CD14-positive monocyte (primary cell): Measurements from ENCODE around the gene ZXDC. TPM values are rescaled to one million over a fixed set of nuclear protein-coding genes. Genes with fewer than 3 reads are reported as not detected.

ENCODE experiments used
- DNase-seq, 3 donors: peaks; one replicate each; pipeline ENCODE4 v3.0.0-alpha.2; 2011 to 2022
- H2AFZ ChIP-seq: 2 replicates; pipeline ENCODE4 v1.6.0; 2012; ENCODE audit warnings: mild to moderate bottlenecking, low read depth, low read length, inconsistent platforms; ENCODE audit not compliant: insufficient read depth, poor library complexity, severe bottlenecking
- H3K27ac ChIP-seq, 2 donors: 1 replicate in 1 of 2; 2 replicates in 1 of 2; pipeline ENCODE4 v1.5.1; 2012 to 2013; ENCODE audit warnings: low read length in 2 of 2, control low read depth in 1 of 2, inconsistent platforms in 1 of 2, low read depth in 1 of 2, mild to moderate bottlenecking in 1 of 2
- H3K27me3 ChIP-seq, 2 donors: one replicate each; pipeline versions ENCODE4 v1.6.0 to v1.6.1; 2011 to 2013; ENCODE audit warnings: low read length in 2 of 2; ENCODE audit not compliant: control insufficient read depth in 2 of 2, insufficient read depth in 2 of 2
- H3K36me3 ChIP-seq, 2 donors: replicated peaks in 1 of 2; 1 replicate in 1 of 2; 2 replicates in 1 of 2; pipeline versions ENCODE4 v1.5.1 to v1.6.1; 2012 to 2013; ENCODE audit warnings: low read length in 2 of 2, control low read depth in 1 of 2, inconsistent platforms in 1 of 2, mild to moderate bottlenecking in 1 of 2; ENCODE audit not compliant: insufficient read depth in 2 of 2, control insufficient read depth in 1 of 2
- H3K4me1 ChIP-seq, 2 donors: 1 replicate in 1 of 2; 2 replicates in 1 of 2; pipeline versions ENCODE4 v1.5.1 to v1.6.1; 2012 to 2013; ENCODE audit warnings: low read length in 2 of 2, control low read depth in 1 of 2, inconsistent platforms in 1 of 2, mild to moderate bottlenecking in 1 of 2, moderate library complexity in 1 of 2; ENCODE audit not compliant: insufficient read depth in 2 of 2, control insufficient read depth in 1 of 2
- H3K4me2 ChIP-seq: replicated peaks from 2 replicates; pipeline ENCODE3; 2012; ENCODE audit warnings: low read length, moderate library complexity, mild to moderate bottlenecking; ENCODE audit not compliant: poor library complexity, severe bottlenecking; ENCODE audit errors: extremely low read depth
- H3K4me3 ChIP-seq, 3 experiments: fragments of 200-600 bp in 1 of 3; sonication (generic) in 1 of 3; replicated peaks in 1 of 3; 1 replicate in 2 of 3; 2 replicates in 1 of 3; pipeline ENCODE4 v1.5.1; 2011 to 2013; ENCODE audit warnings: low read length in 3 of 3, mild to moderate bottlenecking in 3 of 3, control low read depth in 2 of 3, low read depth in 2 of 3, inconsistent platforms in 1 of 3, moderate library complexity in 1 of 3
- H3K79me2 ChIP-seq: 2 replicates; pipeline ENCODE4 v1.6.0; 2012; ENCODE audit warnings: mild to moderate bottlenecking, control low read depth, inconsistent platforms, low read length, moderate library complexity; ENCODE audit not compliant: insufficient read depth
- H3K9ac ChIP-seq: 2 replicates; pipeline ENCODE4 v1.6.0; 2017; ENCODE audit warnings: low read length, mild to moderate bottlenecking; ENCODE audit not compliant: insufficient read depth, poor library complexity, severe bottlenecking
- H3K9me3 ChIP-seq, 2 donors: replicated peaks in 1 of 2; 1 replicate in 1 of 2; 2 replicates in 1 of 2; pipeline versions ENCODE4 v1.5.1 to v1.6.1; 2012 to 2013; ENCODE audit warnings: low read length in 2 of 2, control low read depth in 1 of 2; ENCODE audit not compliant: control insufficient read depth in 1 of 2, insufficient read depth in 1 of 2
- H4K20me1 ChIP-seq: 2 replicates; pipeline ENCODE4 v1.6.0; 2012; ENCODE audit warnings: mild to moderate bottlenecking, low read length, control low read depth, moderate library complexity; ENCODE audit not compliant: insufficient read depth
- H3K27ac Mint-ChIP-seq, 7 donors: one replicate each; pipeline ENCODE4 v1.8.0; 2020; ENCODE audit warnings: mild to moderate bottlenecking in 7 of 7, mixed read lengths in 7 of 7, moderate library complexity in 6 of 7, inconsistent platforms in 2 of 7
- H3K27me3 Mint-ChIP-seq, 3 donors: one replicate each; pipeline ENCODE4 v1.8.0; 2021 to 2022; ENCODE audit warnings: low read depth in 3 of 3, mild to moderate bottlenecking in 3 of 3, mixed read lengths in 3 of 3, moderate library complexity in 3 of 3, inconsistent platforms in 1 of 3
- H3K36me3 Mint-ChIP-seq, 2 donors: one replicate each; pipeline ENCODE4 v1.8.0; 2020; ENCODE audit warnings: mixed read lengths in 2 of 2, inconsistent platforms in 1 of 2, mild to moderate bottlenecking in 1 of 2
- H3K4me1 Mint-ChIP-seq: one replicate; pipeline ENCODE4 v1.8.0; 2020; ENCODE audit warnings: mild to moderate bottlenecking, mixed read lengths
- H3K4me3 Mint-ChIP-seq, 2 donors: one replicate each; pipeline ENCODE4 v1.8.0; 2020; ENCODE audit warnings: mild to moderate bottlenecking in 2 of 2, mixed read lengths in 2 of 2, moderate library complexity in 1 of 2
- H3K9me3 Mint-ChIP-seq, 7 donors: one replicate each; pipeline ENCODE4 v1.8.0; 2020 to 2022; ENCODE audit warnings: mixed read lengths in 7 of 7, mild to moderate bottlenecking in 6 of 7, moderate library complexity in 6 of 7, inconsistent platforms in 2 of 7
- WGBS: methylation state at CpG from one replicate; pipeline ENCODE4 v1.1.5; 2013; ENCODE audit warnings: missing lambda C conversion rate; ENCODE audit not compliant: insufficient coverage; 5-methylcytosine and 5-hydroxymethylcytosine counted together
- intact Hi-C, 2 donors: fragments of 100-400 bp; cut with micrococcal nuclease; formaldehyde crosslinking; loops; one replicate each; pipeline versions ENCODE4 v1.15.0 to v1.15.1; 2023
- polyA plus RNA-seq, 3 donors: library from polyadenylated mRNA; depleted of rRNA in 1 of 3; unstranded in 2 of 3; stranded (reverse) in 1 of 3; fragments of 300-500 nt in 2 of 3; fragments of >200 nt in 1 of 3; fragmentation: Illumina TruSeq in 2 of 3; gene quantifications; 1 replicate in 2 of 3; 2 replicates in 1 of 3; pipeline ENCODE4 v1.2.3, GENCODE V29; 2012 to 2021
- TF ChIP-seq, protein P1 (sequence below): fragments of 200-600 bp; IDR thresholded peaks from one replicate; pipeline ENCODE4 v1.8.0; 2022; ENCODE audit warnings: antibody characterized with exemption, mild to moderate bottlenecking

ZXDC gene
- polyA plus RNA-seq, 3 donors = 6.3 to 44.8 (median 9.7) TPM

GRCh38 chr3:126501736-126502135, 26.0 kb upstream of the ZXDC start:
- H3K4me3 ChIP-seq = no peak overlapping the region
- no peak overlapping the region for H2AFZ ChIP-seq
- H4K20me1 ChIP-seq = no peaks in the 10 kb centered on the region
- Mint-ChIP-seq H3K27ac (no peak overlapping the region), H3K27me3 (peaks cover 3 to 7% (median 6%) of the 10 kb centered on the region in 3 donors), H3K9me3 (no peaks in the 10 kb centered on the region), H3K4me1 (peaks cover 3% of the 10 kb centered on the region), H3K36me3 (no peaks in the 10 kb centered on the region), H3K4me3 (no peak overlapping the region)
- no peak for DNase-seq
- TF ChIP-seq, protein P1, sequence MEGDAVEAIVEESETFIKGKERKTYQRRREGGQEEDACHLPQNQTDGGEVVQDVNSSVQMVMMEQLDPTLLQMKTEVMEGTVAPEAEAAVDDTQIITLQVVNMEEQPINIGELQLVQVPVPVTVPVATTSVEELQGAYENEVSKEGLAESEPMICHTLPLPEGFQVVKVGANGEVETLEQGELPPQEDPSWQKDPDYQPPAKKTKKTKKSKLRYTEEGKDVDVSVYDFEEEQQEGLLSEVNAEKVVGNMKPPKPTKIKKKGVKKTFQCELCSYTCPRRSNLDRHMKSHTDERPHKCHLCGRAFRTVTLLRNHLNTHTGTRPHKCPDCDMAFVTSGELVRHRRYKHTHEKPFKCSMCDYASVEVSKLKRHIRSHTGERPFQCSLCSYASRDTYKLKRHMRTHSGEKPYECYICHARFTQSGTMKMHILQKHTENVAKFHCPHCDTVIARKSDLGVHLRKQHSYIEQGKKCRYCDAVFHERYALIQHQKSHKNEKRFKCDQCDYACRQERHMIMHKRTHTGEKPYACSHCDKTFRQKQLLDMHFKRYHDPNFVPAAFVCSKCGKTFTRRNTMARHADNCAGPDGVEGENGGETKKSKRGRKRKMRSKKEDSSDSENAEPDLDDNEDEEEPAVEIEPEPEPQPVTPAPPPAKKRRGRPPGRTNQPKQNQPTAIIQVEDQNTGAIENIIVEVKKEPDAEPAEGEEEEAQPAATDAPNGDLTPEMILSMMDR = no peak
- no peaks in the 10 kb centered on the region for H3K27me3 ChIP-seq
- H3K4me2 ChIP-seq = no peak overlapping the region
- H3K79me2 ChIP-seq = no peaks in the 10 kb centered on the region
- no peak overlapping the region for H3K27ac ChIP-seq
- H3K9ac ChIP-seq = no peak overlapping the region
- H3K36me3 ChIP-seq = no peaks in the 10 kb centered on the region
- no peaks in the 10 kb centered on the region for H3K4me1 ChIP-seq
- WGBS = 63% methylated on average over 6 of the region's 7 CpGs
- intact Hi-C loops = no loop called here
- H3K9me3 ChIP-seq = no peaks in the 10 kb centered on the region

- H3K9me3 ChIP-seq = no peaks in the 10 kb centered on the region
- H3K27ac ChIP-seq = no peak overlapping the region
- intact Hi-C loops = no loop called here
- no peak overlapping the region for H3K9ac ChIP-seq
- no peaks in the 10 kb centered on the region for H3K27me3 ChIP-seq
- H3K36me3 ChIP-seq = no peaks in the 10 kb centered on the region
- 86% methylated on average over 4 of the region's 5 CpGs for WGBS
- H3K4me1 ChIP-seq = no peaks in the 10 kb centered on the region
- H3K79me2 ChIP-seq = no peaks in the 10 kb centered on the region
- H3K4me3 ChIP-seq = no peak overlapping the region
- H3K4me2 ChIP-seq = no peak overlapping the region
- H3K36me3 Mint-ChIP-seq = no peaks in the 10 kb centered on the region
- no peak overlapping the region for H2AFZ ChIP-seq
- no peak for DNase-seq
- peaks cover 3 to 5% (median 5%) of the 10 kb centered on the region in 3 donors for H3K27me3 Mint-ChIP-seq
- H3K4me3 Mint-ChIP-seq = no peak overlapping the region
- no peak overlapping the region for H3K27ac Mint-ChIP-seq
- H4K20me1 ChIP-seq = no peaks in the 10 kb centered on the region
- TF ChIP-seq, protein P1 = no peak
- no peaks in the 10 kb centered on the region for H3K9me3 Mint-ChIP-seq
- H3K4me1 Mint-ChIP-seq = peaks cover 3% of the 10 kb centered on the region
These were observed 25.4 kb upstream of the ZXDC start for GRCh38 chr3:126501054-126501453.
